GM18505 (cell line): ENCODE data around the gene LAG3.

Source experiments
- ATAC-seq: cut with Tn5 transposase; IDR thresholded peaks from one replicate; pipeline ENCODE4 v1.9.1; 2021; ENCODE audit not compliant: unreplicated experiment
- POLR2A ChIP-seq: IDR thresholded peaks from 4 replicates; pipeline ENCODE4 v1.6.1; 2011; ENCODE audit warnings: borderline replicate concordance; ENCODE audit not compliant: insufficient read depth, insufficient read length; ENCODE audit errors: extremely low read depth

The LAG3 gene

DNA sequence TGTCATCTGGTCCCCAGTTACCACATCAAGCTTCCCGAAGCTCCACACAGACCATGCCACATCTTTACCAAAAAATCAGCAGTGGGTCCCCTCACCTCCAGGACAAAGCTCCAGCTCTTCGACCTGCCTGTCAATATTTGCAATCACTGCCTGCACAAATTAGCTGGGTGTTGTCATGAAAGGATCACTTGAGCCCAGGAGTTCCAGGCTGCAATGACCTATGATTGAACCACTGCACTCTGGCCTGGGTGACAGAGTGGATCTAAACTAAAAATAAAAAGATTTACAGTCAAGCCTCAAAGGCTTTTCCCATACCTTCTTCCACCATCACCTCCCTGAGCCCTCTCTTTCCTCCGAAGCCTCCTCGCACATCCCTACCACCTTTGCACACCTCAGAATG, 24.3 kb downstream of the LAG3 start:
- TF ChIP-seq POLR2A = no peak
- ATAC-seq = no peak

DNA sequence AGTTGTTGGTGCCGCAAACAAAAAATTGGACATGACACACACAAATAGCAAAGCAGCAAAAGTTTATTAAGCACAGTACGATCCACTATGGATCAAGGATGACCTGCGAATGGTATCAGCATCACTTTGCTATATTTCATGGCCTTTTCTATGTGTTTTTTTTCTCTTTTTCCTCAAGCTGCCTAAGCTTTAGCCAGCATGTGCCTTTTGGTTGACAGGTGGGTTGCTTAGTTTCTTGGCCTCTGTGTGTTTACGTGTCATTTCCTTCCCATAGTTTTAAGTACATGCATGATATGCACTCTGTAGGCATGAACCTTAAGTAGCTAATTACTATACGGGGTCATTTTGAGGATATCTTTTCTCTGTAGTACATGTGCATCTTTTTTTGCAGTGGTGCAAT, 26.8 kb downstream of the LAG3 start:
- ATAC-seq = no peak
- no peak for TF ChIP-seq POLR2A

DNA sequence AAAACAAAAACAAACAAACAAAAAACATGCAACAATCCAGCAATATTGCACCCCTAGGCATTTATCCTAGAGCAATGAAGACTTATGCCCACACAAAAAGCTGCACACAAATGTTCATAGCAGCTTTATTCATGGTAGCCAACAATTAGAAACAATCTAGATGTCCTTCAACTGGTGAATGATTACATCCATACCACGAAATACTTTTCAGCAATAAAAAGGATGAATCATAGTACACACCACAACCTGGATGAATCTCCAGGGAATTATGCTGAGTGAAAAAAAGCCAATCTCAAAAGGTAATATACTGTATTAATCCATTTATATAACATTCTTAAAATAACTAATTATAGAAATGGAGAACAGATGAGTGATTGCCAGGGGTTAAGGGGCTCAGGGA, 34.9 kb downstream of the LAG3 start:
- no peak for ATAC-seq
- no peak for TF ChIP-seq POLR2A

DNA sequence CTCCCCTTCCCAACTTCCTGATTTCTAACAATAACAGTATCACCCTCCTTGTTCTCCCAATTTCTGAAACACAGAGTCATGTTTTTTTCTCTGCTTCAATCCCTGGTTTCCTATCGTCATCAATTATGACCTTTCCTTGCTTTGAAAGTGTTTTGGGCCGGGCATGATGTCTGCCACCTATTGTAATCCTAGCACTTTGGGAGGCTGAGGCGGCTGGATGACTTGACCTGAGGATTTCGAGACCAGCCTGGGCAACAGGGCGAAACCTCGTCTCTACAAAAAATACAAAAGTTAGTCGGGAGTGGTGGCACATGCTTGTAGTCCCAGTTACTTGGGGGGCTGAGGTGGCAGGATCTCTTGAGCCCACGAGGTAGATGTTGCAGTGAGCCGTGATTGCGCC, 36.7 kb downstream of the LAG3 start:
- TF ChIP-seq POLR2A = no peak
- no peak for ATAC-seq

DNA sequence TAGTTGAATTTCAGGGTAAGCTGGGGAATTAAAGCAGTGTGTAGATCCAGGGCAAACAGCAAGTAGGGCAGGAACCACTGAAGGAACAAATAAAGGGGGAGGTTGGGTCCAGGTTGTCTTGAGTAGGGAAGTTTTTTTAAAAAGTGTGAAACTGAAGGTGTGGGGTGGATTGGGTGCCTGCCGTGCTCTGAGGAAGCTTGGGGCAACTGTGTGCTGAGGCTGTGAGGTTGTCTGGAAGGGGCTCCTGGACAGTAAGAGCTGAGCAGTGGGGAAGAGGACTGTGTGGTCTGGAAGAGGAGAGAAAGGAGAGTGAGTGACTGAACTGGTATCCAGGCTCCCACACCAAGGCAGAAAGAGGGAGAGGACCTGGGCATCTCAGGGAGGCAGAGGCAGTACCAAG, 38.4 kb downstream of the LAG3 start:
- ATAC-seq = no peak
- TF ChIP-seq POLR2A = no peak

DNA sequence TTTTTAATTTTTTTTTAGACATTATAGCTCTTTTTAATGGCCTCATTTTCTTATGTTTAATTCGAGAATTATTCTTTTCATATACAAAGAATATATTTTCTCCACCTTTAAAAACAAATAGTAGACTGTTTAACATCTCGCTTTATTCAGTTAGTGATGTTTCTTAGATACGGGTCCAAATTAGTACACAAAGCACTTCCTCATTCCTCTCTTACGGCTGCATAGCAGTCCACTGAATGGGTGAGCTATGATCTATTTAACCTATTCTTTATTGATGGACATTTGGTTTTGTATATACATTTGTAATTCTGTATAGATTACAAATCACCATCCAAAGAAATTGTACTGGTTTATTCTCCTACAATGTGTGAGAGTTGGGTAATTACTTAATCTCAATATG, 41.0 kb downstream of the LAG3 start:
- ATAC-seq = no peak
- TF ChIP-seq POLR2A = no peak

DNA sequence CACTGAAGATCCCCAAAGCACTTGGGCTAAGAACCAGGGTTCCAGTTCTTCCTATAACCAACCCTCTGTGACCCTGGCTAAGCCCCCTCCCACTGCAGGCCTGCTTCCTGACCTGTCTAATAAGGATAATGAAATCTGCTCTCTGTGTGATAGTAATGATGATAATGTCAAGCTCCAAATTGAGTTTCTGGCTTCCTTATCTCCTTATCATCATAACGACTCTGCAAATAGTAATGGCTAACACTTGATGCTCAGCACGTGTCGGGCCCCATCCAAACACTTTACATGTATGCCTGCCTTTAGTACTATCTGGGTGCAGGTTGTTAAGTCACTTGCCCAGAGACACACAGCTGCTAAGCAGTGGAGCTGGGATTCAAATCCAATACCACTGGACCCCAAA, 44.3 kb downstream of the LAG3 start:
- no peak for ATAC-seq
- TF ChIP-seq POLR2A = no peak

DNA sequence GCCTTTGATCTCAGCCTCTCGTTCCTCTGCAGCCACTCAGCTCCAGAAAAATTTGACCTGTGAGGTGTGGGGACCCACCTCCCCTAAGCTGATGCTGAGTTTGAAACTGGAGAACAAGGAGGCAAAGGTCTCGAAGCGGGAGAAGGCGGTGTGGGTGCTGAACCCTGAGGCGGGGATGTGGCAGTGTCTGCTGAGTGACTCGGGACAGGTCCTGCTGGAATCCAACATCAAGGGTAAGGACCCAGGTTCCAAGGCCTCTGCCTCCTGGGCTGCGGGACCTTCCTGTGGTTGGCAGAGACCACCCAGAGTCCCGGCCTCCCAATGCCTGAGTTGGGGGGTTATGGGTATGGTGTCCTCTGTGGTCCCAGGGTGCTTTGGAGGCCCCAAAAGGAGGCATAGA, 44.8 kb downstream of the LAG3 start:
- no peak for ATAC-seq
- TF ChIP-seq POLR2A = no peak

DNA sequence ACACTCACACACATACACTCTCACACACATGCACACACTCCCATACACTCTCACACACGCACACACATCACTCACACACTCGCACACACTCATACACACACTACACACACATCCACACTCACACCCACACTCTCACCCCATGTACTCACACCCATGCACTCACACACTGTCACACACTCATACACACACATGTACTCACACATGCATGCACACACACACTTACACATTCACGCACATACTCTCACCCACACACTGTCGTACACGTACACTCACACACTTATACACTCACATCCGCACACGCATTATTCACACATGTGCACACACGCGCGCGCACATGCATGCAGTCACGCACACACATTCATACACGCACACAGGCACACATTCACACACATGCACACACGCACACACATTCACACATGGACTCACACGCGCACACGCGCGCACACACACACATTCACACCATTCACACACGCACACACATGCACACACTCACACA, 45.4 kb downstream of the LAG3 start:
- no peak for ATAC-seq
- TF ChIP-seq POLR2A = no peak

DNA sequence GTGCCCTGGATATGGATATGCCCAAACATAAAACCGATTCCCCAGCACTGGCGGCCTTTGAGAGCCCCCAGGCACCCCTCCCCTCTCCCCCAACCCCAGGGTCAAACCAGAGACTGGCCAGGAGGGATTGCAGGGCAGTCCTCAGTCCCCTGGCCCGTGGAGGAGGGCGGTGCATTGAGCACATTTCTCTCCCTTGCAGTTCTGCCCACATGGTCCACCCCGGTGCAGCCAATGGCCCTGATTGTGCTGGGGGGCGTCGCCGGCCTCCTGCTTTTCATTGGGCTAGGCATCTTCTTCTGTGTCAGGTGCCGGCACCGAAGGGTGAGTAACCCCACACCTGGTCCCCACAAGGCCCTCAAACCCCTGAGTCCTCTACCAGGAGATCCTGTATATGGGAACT, 45.9 kb downstream of the LAG3 start:
- ATAC-seq = no peak
- TF ChIP-seq POLR2A = no peak

DNA sequence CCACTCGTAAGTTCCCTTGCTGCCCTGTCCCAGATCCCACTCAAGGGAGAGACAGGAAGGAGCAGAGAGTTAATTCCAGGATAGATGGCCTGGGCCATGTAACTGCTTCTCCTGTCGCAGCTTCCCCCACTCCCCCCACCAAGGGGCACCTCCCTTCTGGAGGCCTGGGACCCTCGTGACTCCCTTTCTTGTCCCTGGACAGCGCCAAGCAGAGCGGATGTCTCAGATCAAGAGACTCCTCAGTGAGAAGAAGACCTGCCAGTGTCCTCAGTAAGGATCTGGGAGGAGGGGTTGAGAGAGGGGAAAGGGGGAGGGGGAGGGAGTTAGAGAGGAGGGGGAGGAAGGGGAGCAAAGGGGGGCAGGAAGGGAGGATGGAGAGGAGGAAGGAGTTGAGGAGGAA, 46.3 kb downstream of the LAG3 start:
- no peak for TF ChIP-seq POLR2A
- no peak for ATAC-seq

DNA sequence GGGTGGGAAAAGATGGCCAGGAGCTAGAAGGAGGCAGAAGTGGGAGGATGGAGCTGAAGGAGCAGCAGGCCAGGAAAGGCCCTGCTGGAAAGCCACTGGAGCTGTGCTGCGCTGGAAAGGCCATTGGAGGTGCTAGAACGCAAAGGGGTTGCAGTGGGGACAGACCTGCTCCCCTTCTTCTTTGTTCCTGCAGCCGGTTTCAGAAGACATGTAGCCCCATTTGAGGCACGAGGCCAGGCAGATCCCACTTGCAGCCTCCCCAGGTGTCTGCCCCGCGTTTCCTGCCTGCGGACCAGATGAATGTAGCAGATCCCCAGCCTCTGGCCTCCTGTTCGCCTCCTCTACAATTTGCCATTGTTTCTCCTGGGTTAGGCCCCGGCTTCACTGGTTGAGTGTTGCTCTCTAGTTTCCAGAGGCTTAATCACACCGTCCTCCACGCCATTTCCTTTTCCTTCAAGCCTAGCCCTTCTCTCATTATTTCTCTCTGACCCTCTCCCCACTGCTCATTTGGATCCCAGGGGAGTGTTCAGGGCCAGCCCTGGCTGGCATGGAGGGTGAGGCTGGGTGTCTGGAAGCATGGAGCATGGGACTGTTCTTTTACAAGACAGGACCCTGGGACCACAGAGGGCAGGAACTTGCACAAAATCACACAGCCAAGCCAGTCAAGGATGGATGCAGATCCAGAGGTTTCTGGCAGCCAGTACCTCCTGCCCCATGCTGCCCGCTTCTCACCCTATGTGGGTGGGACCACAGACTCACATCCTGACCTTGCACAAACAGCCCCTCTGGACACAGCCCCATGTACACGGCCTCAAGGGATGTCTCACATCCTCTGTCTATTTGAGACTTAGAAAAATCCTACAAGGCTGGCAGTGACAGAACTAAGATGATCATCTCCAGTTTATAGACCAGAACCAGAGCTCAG, 47.0 kb downstream of the LAG3 start:
- no peak for ATAC-seq
- TF ChIP-seq POLR2A = no peak

DNA sequence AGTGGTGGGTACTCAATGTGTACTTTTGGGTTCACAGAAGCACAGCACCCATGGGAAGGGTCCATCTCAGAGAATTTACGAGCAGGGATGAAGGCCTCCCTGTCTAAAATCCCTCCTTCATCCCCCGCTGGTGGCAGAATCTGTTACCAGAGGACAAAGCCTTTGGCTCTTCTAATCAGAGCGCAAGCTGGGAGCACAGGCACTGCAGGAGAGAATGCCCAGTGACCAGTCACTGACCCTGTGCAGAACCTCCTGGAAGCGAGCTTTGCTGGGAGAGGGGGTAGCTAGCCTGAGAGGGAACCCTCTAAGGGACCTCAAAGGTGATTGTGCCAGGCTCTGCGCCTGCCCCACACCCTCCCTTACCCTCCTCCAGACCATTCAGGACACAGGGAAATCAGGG, 47.8 kb downstream of the LAG3 start:
- ATAC-seq = no peak
- no peak for TF ChIP-seq POLR2A
